Subcutaneous adipose tissue (tissue), 4 donors: ENCODE results near the gene SCO1. TPM values are rescaled to one million over a fixed set of nuclear protein-coding genes. Genes with fewer than 3 reads are reported as not detected.

Source experiments
- CTCF ChIP-seq: fragments of 450-650 bp; IDR thresholded peaks from one replicate; pipeline ENCODE4 v1.5.1; 2016; ENCODE audit warnings: low read depth, mild to moderate bottlenecking, control low read depth, antibody characterized with exemption, moderate library complexity
- total RNA-seq, 4 donors: library from RNA; depleted of rRNA; stranded (reverse); fragments of >200 nt; gene quantifications; one replicate each; pipeline ENCODE4 v1.1.0, GENCODE V29; 2016

SCO1 gene
- total RNA-seq, 4 donors from 2014 or later, result 12.8 to 28.3 (median 21.0) TPM

GRCh38 chr17:10718547-10718946 lies 21.2 kb upstream of the SCO1 start:
- no peak for TF ChIP-seq CTCF

DNA sequence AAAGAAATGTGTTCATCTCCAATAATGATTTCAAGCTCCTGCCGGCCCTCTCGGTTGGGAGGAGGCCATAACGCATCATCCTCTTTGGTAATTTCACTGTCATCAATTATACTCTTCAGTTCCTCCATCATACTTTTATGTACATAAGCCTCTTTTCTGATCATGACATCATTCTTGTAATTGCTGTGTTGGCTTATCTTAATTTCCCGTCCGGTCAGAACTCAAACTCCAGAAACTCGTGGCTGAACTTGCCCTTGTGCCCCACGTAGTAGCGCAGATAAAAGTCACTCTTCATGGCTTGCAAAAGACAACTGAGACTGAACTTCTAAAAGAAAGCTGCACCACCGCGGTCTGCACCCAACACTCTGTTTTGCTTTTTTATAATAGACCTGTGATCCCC lies 18.9 kb upstream of the SCO1 start:
- no peak for TF ChIP-seq CTCF

DNA sequence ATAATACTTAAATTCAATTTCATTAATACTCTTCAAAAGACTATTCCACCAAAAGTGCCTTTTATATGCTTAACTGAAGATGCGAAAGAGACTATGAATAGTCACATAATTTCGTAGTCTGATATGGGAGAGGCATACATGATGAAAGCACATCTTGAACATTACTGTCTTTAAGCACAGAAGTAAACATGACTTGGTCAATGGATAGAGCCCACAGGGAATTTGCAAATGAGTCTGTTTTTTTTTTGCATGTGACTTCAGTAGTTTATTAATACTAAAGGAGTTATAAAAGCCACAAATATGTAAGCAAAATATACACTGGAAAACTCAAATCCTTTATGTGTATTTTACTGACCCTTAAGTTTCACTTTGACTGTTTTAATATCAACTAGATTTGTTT lies 16.0 kb upstream of the SCO1 start:
- no peak for TF ChIP-seq CTCF

- TF ChIP-seq CTCF, result no peak
Measured at GRCh38 chr17:10705727-10706126, 8.4 kb upstream of the SCO1 start.

- TF ChIP-seq CTCF, result no peak
Measured at GRCh38 chr17:10702574-10702973, 5.2 kb upstream of the SCO1 start.

DNA sequence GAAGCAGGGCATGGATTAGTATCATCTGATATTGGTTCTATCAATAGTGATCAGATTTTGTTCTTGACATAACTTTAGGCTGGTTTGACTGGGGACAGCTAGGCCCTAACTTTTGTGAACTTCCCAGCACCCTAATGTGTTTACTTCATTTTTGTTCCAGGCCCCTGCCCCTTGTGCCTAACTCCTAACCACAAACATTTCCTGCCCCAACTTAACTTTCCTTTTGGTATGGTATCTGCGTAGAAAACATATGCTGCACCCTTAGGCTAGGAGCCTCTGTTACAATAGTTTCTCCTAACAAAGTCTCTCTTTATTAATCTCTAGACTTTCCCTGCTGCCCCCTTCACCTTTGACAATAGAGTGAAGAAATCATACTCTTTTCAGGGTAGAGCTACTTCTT lies 2.5 kb upstream of the SCO1 start:
- TF ChIP-seq CTCF, result no peak

- TF ChIP-seq CTCF, result no peak
Measured at GRCh38 chr17:10698096-10698818, 924 bp upstream of the SCO1 start.
